ENCODE data around the gene EVA1C.
"Not testable (repeated sequence)": the region's sequence is repeated elsewhere in the genome, so short reads cannot be mapped to it uniquely, and the experiment has no call there.

Gene EVA1C

DNA sequence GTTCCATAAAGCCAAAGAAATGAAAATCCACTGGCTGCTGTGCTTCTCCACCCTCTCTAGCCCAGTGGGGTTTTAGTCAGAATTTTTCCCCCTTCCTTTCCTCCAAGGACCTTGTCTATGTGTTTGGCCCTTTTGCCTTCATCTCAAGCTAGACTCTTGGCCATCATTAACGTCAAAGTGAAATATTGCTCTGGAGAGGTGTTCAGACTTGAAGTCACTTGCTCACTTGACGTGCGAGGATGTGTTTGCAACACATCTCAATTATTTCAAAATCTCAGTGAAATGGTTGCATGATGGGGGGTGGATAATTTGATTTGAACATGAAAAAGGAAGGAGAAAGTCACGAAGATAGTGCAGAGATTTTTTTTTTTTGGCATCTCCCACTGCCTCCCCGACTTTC lies 13.6 kb downstream of the EVA1C start:
- DNase-seq: no peak

GRCh38 chr21:32426592-32427051 lies 14.1 kb downstream of the EVA1C start:
- DNase-seq: no peak

DNA sequence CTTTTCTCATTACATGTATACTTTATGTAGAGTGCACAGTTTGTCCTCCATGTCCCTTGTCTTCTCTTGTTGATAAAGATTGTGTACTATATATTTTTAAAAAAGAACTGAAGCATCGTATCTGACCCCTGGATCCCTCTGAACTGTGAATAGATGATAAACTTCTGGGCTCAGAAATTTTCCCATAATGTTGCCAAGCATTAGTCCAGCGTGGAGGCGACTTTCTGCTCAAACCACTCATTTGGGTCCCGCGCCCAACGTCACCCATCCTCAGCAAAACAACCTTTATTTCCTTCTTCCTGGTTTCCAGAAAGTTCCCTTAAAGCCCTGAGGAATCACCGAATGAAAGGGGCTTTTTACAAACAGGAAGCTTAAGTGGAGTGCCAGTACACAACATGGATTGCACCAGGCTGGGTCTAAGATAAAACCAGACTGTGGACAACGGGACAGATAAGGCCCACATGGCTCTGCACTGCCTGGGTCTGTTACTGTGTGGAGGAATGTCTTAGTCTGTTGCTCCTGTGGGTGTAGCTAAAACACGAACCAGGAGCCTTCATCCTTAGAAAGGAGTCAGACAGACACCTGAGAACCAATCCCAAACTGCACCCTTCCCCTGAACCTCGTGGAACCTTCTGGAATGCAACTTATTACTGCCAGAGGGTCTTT lies 15.6 kb downstream of the EVA1C start:
- DNase-seq: no peak

GRCh38 chr21:32432982-32433660 lies 20.6 kb downstream of the EVA1C start:
- DNase-seq: not testable (repeated sequence)

DNA sequence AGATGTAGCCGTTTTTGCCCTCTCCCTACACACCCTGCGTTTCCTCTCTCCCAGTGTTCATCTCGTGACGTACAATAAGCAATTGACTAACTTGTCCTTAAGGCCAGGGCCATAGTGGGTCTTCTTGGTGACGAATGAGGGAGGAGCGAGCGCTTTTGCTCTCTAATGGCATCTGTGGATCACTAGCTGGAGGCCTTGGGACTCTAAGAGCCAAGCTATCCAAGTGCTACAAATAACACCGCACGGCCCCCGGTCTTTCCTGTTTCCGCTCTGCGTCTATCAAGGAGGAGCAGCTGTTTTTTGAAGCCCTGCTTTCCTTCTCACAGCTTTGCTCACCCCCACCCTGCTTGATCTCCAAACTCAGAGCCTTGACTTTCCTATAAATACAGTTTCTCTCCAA lies 25.2 kb downstream of the EVA1C start:
- no peak for DNase-seq

DNA sequence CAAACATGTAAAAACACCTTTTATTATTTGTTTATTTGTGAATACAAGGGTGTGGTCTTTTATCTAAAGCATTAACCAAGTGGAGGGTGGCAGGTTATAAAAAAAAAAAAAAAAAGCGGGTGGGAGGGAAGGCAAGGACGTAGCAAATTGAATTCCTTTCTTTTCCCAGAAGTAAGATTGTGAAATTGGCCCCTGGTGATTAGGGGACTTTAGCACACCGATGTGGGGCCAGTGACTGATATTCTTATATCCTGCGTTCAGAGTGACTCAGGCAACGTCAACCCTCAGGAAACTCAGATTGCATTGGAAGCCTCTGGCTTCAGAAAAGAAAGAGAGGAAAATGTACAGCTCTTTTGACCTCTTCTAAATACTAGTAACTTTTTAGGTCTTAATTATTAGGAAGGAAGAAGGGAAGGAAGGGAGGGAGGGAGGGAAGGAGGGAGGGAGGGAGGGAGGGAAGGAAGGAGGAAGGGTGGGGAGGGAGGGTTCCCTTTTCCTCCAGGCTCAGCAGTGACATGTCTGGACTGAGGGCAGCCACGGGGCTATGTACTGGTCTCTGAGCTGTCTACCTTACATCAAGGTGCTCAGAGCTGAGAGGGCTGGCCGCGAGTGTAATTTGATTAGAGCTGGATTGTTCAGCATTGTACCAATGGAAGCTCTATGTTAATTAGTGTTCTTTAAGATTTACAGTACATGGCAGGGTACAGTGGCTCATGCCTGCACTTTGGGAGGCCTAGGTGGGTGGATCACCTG lies 30.2 kb downstream of the EVA1C start:
- DNase-seq: no peak

DNA sequence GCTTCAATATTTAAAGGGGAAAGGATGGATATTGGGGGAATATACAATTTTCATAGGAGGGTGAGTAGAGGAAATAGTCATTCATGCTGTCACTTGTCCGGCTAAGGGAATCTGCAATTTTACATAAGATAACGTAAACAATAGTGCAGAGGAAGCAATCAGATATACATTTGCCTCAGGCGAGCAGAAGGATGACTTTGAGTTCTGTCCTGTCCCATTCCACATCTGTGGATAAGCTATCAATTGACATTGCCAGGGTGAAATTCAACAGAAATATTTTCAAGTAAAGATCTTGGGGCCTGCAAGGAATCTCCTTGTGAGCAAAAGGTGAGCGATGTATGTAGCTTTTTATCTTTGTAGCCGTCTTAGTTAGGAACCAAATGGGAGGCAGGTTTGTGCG lies 32.6 kb downstream of the EVA1C start:
- DNase-seq: no peak

GRCh38 chr21:32446440-32446839 lies 33.9 kb downstream of the EVA1C start:
- not testable (repeated sequence) for DNase-seq

- DNase-seq: no peak
Observed at GRCh38 chr21:32447224-32447623, 34.7 kb downstream of the EVA1C start.

DNA sequence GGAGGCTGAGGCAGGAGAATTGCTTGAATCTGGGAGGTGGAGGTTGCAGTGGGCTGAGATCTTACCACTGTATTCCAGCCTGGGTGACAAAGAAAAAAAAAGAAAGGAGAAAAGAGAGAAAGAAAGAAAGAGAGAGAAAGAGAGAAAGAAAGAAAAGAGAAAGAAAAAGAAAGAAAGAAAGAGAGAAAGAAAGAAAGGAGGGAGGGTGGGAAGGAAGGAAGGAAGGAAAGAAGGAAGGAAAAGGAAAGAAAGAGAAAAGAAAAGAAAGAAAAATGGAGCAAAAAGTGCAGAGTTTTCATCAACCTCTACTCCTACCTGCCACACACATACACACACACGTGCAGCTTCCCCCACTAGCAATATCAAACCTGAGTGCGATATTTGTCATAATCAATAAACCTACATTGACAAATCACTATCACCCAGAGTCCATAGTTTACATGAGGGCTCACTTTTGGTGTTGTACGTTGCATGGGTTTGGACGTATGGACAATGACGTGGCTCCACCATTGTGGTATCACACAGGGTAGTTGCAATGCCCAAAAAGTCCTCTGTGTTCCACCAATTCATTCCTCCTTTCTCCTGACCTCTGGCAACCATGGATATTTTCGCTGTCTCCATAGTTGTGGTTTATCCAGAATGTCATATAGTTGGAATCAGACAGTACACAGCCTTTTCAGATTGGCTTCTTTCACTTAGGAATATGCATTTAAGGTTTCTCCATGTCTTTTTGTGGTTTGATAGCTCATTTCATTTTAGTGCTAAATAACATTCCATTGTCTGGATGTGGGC lies 36.5 kb downstream of the EVA1C start:
- DNase-seq: no peak

GRCh38 chr21:32450881-32451701 lies 38.6 kb downstream of the EVA1C start:
- DNase-seq: not testable (repeated sequence)

DNA sequence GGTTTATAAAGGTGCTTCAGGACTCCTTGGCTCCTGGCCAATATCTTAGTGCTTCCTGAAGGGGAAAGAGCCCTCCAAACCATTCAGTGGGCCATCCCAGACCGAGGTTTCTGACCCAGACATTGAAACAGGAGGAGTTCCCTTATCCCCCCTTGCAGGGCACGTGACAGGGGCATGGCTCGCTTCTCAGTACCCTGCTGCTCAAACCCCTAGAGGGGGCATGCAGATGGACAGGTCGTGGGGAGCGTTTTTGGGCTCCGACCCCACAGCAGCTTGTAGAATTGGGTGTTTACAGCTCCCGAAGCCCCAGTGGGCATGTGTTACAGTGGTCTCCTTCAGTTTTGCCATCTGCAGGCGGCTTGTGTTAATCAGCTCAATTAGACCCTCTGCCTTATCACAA lies 39.7 kb downstream of the EVA1C start:
- DNase-seq: not testable (repeated sequence)

GRCh38 chr21:32452641-32453040 lies 40.1 kb downstream of the EVA1C start:
- DNase-seq: no peak

GRCh38 chr21:32455548-32455947 lies 43.0 kb downstream of the EVA1C start:
- DNase-seq: no peak

- DNase-seq: no peak
Observed at GRCh38 chr21:32456497-32456918, 44.0 kb downstream of the EVA1C start.

DNA sequence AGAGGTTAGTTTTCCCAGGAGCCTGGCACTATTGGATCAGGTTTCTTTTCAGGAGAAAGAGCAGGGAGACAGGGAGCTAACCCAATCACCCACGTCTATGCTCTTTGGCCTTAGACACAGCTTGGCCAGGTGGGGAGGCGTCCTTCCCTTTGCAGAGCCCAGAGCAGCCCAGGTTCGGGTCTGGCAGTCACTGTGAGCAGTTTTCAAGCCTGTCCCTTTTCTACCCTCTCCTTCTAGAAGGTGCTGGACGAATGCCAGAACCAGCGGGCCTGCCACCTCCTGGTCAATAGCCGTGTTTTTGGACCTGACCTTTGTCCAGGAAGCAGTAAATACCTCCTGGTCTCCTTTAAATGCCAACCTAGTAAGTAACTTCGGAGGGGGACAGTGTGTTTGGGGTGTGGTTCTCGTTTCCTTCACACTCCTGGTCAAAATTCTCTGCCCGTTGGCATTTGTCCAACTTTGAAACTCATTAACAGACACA lies 44.9 kb downstream of the EVA1C start:
- DNase-seq: no peak

DNA sequence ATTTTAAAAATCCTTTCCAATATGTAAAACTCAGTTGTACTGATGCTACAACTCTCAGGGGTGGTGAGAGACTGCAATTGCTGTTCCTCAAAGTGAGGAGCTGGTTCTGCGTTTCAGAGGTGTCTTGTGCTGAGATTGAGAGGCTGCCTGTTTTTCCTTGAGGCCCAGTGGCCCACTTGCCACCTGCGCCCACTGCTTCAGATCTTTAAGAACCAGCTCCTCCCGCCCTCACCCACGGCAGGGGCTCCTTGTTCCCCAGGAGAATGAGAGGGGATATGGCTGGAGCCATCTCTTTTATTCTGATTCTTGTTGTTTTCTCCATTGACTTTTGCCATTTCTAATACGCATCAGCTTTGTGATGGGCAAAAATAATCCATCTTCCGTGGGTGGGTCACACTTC lies 45.5 kb downstream of the EVA1C start:
- no peak for DNase-seq

DNA sequence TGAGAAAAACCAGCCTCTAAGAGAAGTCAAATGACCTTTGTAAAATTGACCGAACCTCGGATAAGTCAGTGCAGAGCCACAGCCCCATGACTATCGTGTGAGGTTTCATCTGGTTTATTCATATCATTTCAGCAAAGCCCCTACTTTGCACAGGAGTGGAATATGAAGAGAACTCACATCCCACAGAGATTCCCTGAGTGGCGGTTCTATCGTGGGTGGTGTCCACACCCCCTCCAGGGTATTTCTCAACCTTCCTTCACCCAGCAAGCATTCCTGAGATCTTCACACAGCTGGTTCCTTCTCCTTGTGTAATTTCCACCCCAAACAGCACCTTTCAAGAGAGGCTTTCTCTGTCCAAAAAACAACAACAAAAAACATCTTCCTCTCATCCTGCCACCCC lies 47.5 kb downstream of the EVA1C start:
- DNase-seq: no peak

GRCh38 chr21:32461503-32461902 lies 49.0 kb downstream of the EVA1C start:
- DNase-seq: no peak

DNA sequence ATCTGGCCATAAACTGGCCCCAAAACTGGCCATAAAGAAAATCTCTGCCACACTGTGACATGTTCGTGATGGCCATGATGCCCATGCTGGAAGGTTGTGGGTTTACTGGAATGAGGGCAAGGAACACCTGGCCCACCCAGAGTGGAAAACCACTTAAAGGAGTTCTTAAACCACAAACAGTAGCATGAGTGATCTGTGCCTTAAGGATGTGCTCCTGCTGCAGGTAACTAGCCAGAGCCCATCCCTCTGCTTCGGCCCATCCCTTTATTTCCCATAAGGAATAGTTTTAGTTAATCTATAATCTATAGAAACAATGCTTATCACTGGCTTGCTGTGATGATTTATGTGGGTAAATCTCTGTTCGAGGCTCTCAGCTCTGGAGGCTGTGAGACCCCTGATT lies 50.1 kb downstream of the EVA1C start:
- not testable (repeated sequence) for DNase-seq

GRCh38 chr21:32463367-32463766 lies 50.9 kb downstream of the EVA1C start:
- DNase-seq: no peak

DNA sequence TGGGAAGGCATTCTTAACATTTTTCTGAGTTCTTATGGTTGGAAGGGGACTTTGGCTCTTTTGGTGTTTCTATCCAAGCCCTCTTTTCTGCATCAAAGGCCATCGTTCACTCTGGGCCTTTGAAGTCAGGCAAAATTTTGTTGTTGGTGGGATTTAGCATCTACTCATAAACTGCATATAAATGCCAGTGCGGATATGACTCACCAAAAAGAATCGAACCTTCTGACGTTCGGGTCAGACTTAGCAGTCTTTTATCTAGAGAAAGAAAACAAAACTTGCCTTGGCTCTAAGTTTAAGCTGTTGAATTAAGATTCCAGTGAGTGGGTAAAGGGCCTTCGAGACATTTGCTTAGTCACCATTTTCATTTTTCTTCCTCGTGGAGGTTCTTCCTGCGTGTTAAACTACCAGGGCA lies 51.4 kb downstream of the EVA1C start:
- DNase-seq: no peak
